IMR-90 (cell line): ENCODE measurements around the gene SYNPO. TPM values are rescaled to one million over a fixed set of nuclear protein-coding genes. Genes with fewer than 3 reads are reported as not detected.

ENCODE experiments used
- ATAC-seq: fragments of 200-7000 bp; cut with Tn5 transposase; 2 replicates; pipeline ENCODE4 v1.9.1; 2020; ENCODE audit warnings: low read depth, mild to moderate bottlenecking, moderate library complexity
- BruUV-seq: library from RNA; stranded (reverse); fragments of 400-500 nt; replicated peaks from 2 replicates; lab custom pipeline; 2021; lab: Mats Ljungman, UMichigan
- CTCF ChIA-PET: fragments of 300-600 bp; formaldehyde crosslinking; extraction: SDS; loops from one replicate; lab custom pipeline; 2021; ENCODE audit warnings: antibody characterized with exemption; lab: Yijun Ruan, JAX
- POLR2A ChIA-PET: fragments of 300-600 bp; sonication (Branson Sonifier 250); formaldehyde crosslinking; loops from one replicate; lab custom pipeline; 2022; ENCODE audit warnings: antibody characterized with exemption; ENCODE audit not compliant: unreplicated experiment; lab: Charles Lee
- DNase-seq: peaks from one replicate; pipeline ENCODE4 v3.0.0; 2013
- H2AFZ ChIP-seq: replicated peaks from 2 replicates; pipeline ENCODE3; 2013; ENCODE audit warnings: low read length, mild to moderate bottlenecking; ENCODE audit not compliant: poor library complexity
- H2AK5ac ChIP-seq: 2 replicates; pipeline ENCODE4 v1.6.1; 2013; ENCODE audit warnings: low read depth, low read length, inconsistent platforms
- H2AK9ac ChIP-seq: replicated peaks from 2 replicates; pipeline ENCODE3; 2013; ENCODE audit warnings: mild to moderate bottlenecking, low read depth, low read length, moderate library complexity; ENCODE audit not compliant: poor library complexity
- H2BK120ac ChIP-seq: 2 replicates; pipeline ENCODE4 v1.6.1; 2013; ENCODE audit warnings: low read depth, low read length, inconsistent platforms
- H2BK15ac ChIP-seq: 3 replicates; pipeline ENCODE4 v1.6.1; 2013; ENCODE audit warnings: low read depth, low read length, inconsistent platforms
- H2BK20ac ChIP-seq: 2 replicates; pipeline ENCODE4 v1.6.1; 2013; ENCODE audit warnings: low read depth, mild to moderate bottlenecking, inconsistent platforms, low read length, moderate library complexity
- H2BK5ac ChIP-seq: 2 replicates; pipeline ENCODE4 v1.6.1; 2013; ENCODE audit warnings: mild to moderate bottlenecking, low read depth, low read length, inconsistent platforms; ENCODE audit not compliant: poor library complexity, severe bottlenecking
- H3K14ac ChIP-seq: replicated peaks from 2 replicates; pipeline ENCODE4 v1.6.1; 2013; ENCODE audit warnings: low read depth, low read length, inconsistent platforms
- H3K18ac ChIP-seq: 2 replicates; pipeline ENCODE4 v1.6.1; 2013; ENCODE audit warnings: low read depth, low read length, control low read depth
- H3K23ac ChIP-seq: 2 replicates; pipeline ENCODE4 v1.6.1; 2013; ENCODE audit warnings: low read depth, low read length, inconsistent platforms
- H3K27ac ChIP-seq: 2 replicates; pipeline ENCODE4 v1.5.1; 2013; ENCODE audit warnings: mild to moderate bottlenecking, control low read depth, low read length; ENCODE audit not compliant: insufficient read depth
- H3K27me3 ChIP-seq: 2 replicates; pipeline ENCODE4 v1.6.1; 2013; ENCODE audit warnings: low read length; ENCODE audit not compliant: control insufficient read depth, insufficient read depth
- H3K36me3 ChIP-seq: 2 replicates; pipeline ENCODE4 v1.6.1; 2013; ENCODE audit warnings: low read length, mixed read lengths; ENCODE audit not compliant: control insufficient read depth, insufficient read depth
- H3K4ac ChIP-seq: 2 replicates; pipeline ENCODE4 v1.6.1; 2013; ENCODE audit warnings: low read depth, low read length, inconsistent platforms
- H3K4me1 ChIP-seq: 2 replicates; pipeline ENCODE4 v1.6.1; 2013; ENCODE audit warnings: low read length, mixed read lengths; ENCODE audit not compliant: control insufficient read depth, insufficient read depth
- H3K4me2 ChIP-seq: 2 replicates; pipeline ENCODE4 v1.6.1; 2013; ENCODE audit warnings: low read depth, mild to moderate bottlenecking, control low read depth, low read length, moderate library complexity
- H3K4me3 ChIP-seq: 2 replicates; pipeline ENCODE4 v1.5.1; 2013; ENCODE audit warnings: low read depth, mild to moderate bottlenecking, control low read depth, low read length, moderate library complexity; ENCODE audit not compliant: insufficient read depth
- H3K56ac ChIP-seq: 2 replicates; pipeline ENCODE4 v1.6.1; 2013; ENCODE audit warnings: low read length, inconsistent platforms; ENCODE audit not compliant: insufficient read depth; ENCODE audit errors: extremely low read depth
- H3K79me1 ChIP-seq, 2 experiments: 2 replicates each; pipeline ENCODE4 v1.6.1; 2013; ENCODE audit warnings: low read length in 2 of 2, inconsistent platforms in 1 of 2, low read depth in 1 of 2
- H3K9ac ChIP-seq: 2 replicates; pipeline ENCODE4 v1.6.1; 2013; ENCODE audit warnings: low read depth, low read length, control low read depth
- H3K9me1 ChIP-seq: 2 replicates; pipeline ENCODE4 v1.6.1; 2013; ENCODE audit warnings: low read length, inconsistent platforms; ENCODE audit not compliant: insufficient read depth
- H3K9me3 ChIP-seq: 2 replicates; pipeline ENCODE4 v1.6.1; 2013; ENCODE audit warnings: low read length; ENCODE audit not compliant: control insufficient read depth, insufficient read depth
- H4K20me1 ChIP-seq: 2 replicates; pipeline ENCODE4 v1.6.1; 2013; ENCODE audit warnings: low read length, inconsistent platforms; ENCODE audit not compliant: insufficient read depth
- H4K5ac ChIP-seq: 2 replicates; pipeline ENCODE4 v1.6.1; 2013; ENCODE audit warnings: mild to moderate bottlenecking, low read depth, low read length, control low read depth
- H4K8ac ChIP-seq, 2 experiments: 2 replicates each; pipeline ENCODE4 v1.6.1; 2013; ENCODE audit warnings: low read depth in 2 of 2, low read length in 2 of 2, control low read depth in 1 of 2, inconsistent platforms in 1 of 2
- H4K91ac ChIP-seq: 2 replicates; pipeline ENCODE4 v1.6.1; 2013; ENCODE audit warnings: low read depth, low read length, inconsistent platforms; ENCODE audit not compliant: insufficient read depth
- BHLHE40 ChIP-seq: fragments of 150-350 bp; IDR thresholded peaks from 2 replicates; pipeline ENCODE4 v1.6.1; 2016; ENCODE audit warnings: mild to moderate bottlenecking, low read depth, low read length
- CEBPB ChIP-seq: IDR thresholded peaks from 2 replicates; pipeline ENCODE4 v1.6.1; 2012; ENCODE audit warnings: low read depth, low read length, improper control_type of control experiment
- CHD1 ChIP-seq: IDR thresholded peaks from 2 replicates; pipeline ENCODE4 v1.6.1; 2012; ENCODE audit warnings: low read depth, low read length, improper control_type of control experiment
- ELK1 ChIP-seq: fragments of 150-350 bp; IDR thresholded peaks from 2 replicates; pipeline ENCODE4 v1.6.1; 2016; ENCODE audit warnings: low read depth, mild to moderate bottlenecking, low read length, moderate library complexity, borderline replicate concordance
- FOS ChIP-seq: fragments of 150-350 bp; IDR thresholded peaks from 2 replicates; pipeline ENCODE4 v1.6.1; 2016; ENCODE audit warnings: low read depth, low read length
- MAFK ChIP-seq: IDR thresholded peaks from 2 replicates; pipeline ENCODE4 v1.6.1; 2012; ENCODE audit warnings: low read depth, low read length, improper control_type of control experiment
- MAZ ChIP-seq: IDR thresholded peaks from 2 replicates; pipeline ENCODE4 v1.6.1; 2012; ENCODE audit warnings: low read depth, mild to moderate bottlenecking, low read length, improper control_type of control experiment, moderate library complexity, borderline replicate concordance
- MXI1 ChIP-seq: IDR thresholded peaks from 2 replicates; pipeline ENCODE4 v1.6.1; 2012; ENCODE audit warnings: low read depth, mild to moderate bottlenecking, low read length, moderate library complexity, borderline replicate concordance
- NFE2L2 ChIP-seq: fragments of 150-350 bp; IDR thresholded peaks from 2 replicates; pipeline ENCODE4 v1.6.1; 2016; ENCODE audit warnings: low read depth, mild to moderate bottlenecking, low read length
- POLR2A ChIP-seq: IDR thresholded peaks from 2 replicates; pipeline ENCODE4 v1.6.1; 2012; ENCODE audit warnings: mild to moderate bottlenecking, low read depth, low read length
- RAD21 ChIP-seq: IDR thresholded peaks from 2 replicates; pipeline ENCODE4 v1.6.1; 2012; ENCODE audit warnings: low read length, improper control_type of control experiment
- RCOR1 ChIP-seq: IDR thresholded peaks from 2 replicates; pipeline ENCODE4 v1.6.1; 2012; ENCODE audit warnings: mild to moderate bottlenecking, low read length, improper control_type of control experiment; ENCODE audit not compliant: insufficient replicate concordance
- RFX5 ChIP-seq: IDR thresholded peaks from 2 replicates; pipeline ENCODE4 v1.8.0; 2012; ENCODE audit warnings: low read depth, mild to moderate bottlenecking, low read length, moderate library complexity
- SMC3 ChIP-seq: fragments of 150-350 bp; IDR thresholded peaks from 2 replicates; pipeline ENCODE4 v1.6.1; 2016; ENCODE audit warnings: low read depth, mild to moderate bottlenecking, antibody characterized with exemption, low read length, moderate library complexity
- WGBS, 2 experiments: methylation state at CpG; one replicate each; pipeline versions ENCODE4 v1.1.5 to v1.1.7; 2013; ENCODE audit warnings: missing lambda C conversion rate in 2 of 2; ENCODE audit not compliant: insufficient read length in 1 of 2; ENCODE audit errors: extremely low coverage in 2 of 2; 5-methylcytosine and 5-hydroxymethylcytosine counted together
- dilution Hi-C: fragments of 300-500 bp; cut with HindIII; formaldehyde crosslinking; loops from one replicate; pipeline ENCODE4 v1.14.3; 2018; ENCODE audit warnings: low sequenced_read_pairs; ENCODE audit not compliant: unreplicated experiment
- in situ Hi-C: fragments of 300-500 bp; cut with MboI; formaldehyde crosslinking; loops from 3 replicates; pipeline ENCODE4 v1.14.3; 2019; ENCODE audit warnings: low sequenced_read_pairs, inconsistent platforms, mixed read lengths
- intact Hi-C: fragments of 100-400 bp; cut with micrococcal nuclease; formaldehyde crosslinking; loops from 2 replicates; pipeline ENCODE4 v1.10.0; 2022
- polyA plus RNA-seq, 3 experiments: library from polyadenylated mRNA; depleted of rRNA; stranded (reverse); fragments of >200 nt; gene quantifications; 2 replicates each; pipeline ENCODE4 v1.2.3, GENCODE V29; 2012; ENCODE audit warnings: low replicate concordance in 1 of 3
- total RNA-seq: library from RNA; depleted of rRNA; stranded (reverse); fragments of >200 nt; gene quantifications from 2 replicates; pipeline ENCODE4 v1.2.3, GENCODE V29; 2012
- TF ChIP-seq, protein P1 (sequence below): conservative IDR thresholded peaks from 2 replicates; pipeline ENCODE4 v1.5.1; 2012; ENCODE audit warnings: mild to moderate bottlenecking, low read depth, low read length, improper control_type of control experiment
- TF ChIP-seq, protein P2 (sequence below): fragments of 150-350 bp; IDR thresholded peaks from 2 replicates; pipeline ENCODE4 v1.6.1; 2017; ENCODE audit warnings: mild to moderate bottlenecking, antibody characterized with exemption, low read length, low read depth

Gene SYNPO
- total and polyA plus RNA-seq, 2 of the 4 experiments (the other 2 are of a cell fraction): 3.0 to 24.8 TPM

GRCh38 chr5:150606476-150606875 lies 34.0 kb upstream of the SYNPO start:
- Histone ChIP-seq H3K23ac (no peak overlapping the region), H3K4ac (no peak overlapping the region), H2AFZ (no peak overlapping the region), H2BK5ac (no peak overlapping the region), H3K9ac (no peak overlapping the region), H4K20me1 (no peaks in the 10 kb centered on the region), H3K14ac (no peak overlapping the region), H4K5ac (no peak overlapping the region), H3K4me1 (no peaks in the 10 kb centered on the region), H2BK20ac (no peak overlapping the region), H3K9me3 (no peaks in the 10 kb centered on the region), H3K4me2 (no peak overlapping the region), H3K79me1 (no peaks in the 10 kb centered on the region), H4K8ac (no peak overlapping the region), H4K91ac (no peak overlapping the region), H3K27me3 (peaks cover 3% of the 10 kb centered on the region; the same call in 1 of the 2 replicates), H2AK9ac (no peak overlapping the region), H3K9me1 (no peaks in the 10 kb centered on the region), H3K18ac (no peak overlapping the region), H2AK5ac (no peak overlapping the region), H3K4me3 (no peak overlapping the region), H3K36me3 (no peaks in the 10 kb centered on the region), H2BK120ac (no peak overlapping the region), H3K56ac (no peak overlapping the region), H3K27ac (no peak overlapping the region), H2BK15ac (no peak overlapping the region)
- TF ChIP-seq ELK1 (no peak), BHLHE40 (no peak), MAZ (no peak), RFX5 (no peak), MXI1 (no peak), SMC3 (no peak), NFE2L2 (no peak), CHD1 (no peak), MAFK (no peak), CEBPB (no peak), RCOR1 (no peak), FOS (no peak), POLR2A (no peak), RAD21 (no peak)
- TF ChIP-seq, protein P1, sequence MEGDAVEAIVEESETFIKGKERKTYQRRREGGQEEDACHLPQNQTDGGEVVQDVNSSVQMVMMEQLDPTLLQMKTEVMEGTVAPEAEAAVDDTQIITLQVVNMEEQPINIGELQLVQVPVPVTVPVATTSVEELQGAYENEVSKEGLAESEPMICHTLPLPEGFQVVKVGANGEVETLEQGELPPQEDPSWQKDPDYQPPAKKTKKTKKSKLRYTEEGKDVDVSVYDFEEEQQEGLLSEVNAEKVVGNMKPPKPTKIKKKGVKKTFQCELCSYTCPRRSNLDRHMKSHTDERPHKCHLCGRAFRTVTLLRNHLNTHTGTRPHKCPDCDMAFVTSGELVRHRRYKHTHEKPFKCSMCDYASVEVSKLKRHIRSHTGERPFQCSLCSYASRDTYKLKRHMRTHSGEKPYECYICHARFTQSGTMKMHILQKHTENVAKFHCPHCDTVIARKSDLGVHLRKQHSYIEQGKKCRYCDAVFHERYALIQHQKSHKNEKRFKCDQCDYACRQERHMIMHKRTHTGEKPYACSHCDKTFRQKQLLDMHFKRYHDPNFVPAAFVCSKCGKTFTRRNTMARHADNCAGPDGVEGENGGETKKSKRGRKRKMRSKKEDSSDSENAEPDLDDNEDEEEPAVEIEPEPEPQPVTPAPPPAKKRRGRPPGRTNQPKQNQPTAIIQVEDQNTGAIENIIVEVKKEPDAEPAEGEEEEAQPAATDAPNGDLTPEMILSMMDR: no peak
- TF ChIP-seq, protein P2, sequence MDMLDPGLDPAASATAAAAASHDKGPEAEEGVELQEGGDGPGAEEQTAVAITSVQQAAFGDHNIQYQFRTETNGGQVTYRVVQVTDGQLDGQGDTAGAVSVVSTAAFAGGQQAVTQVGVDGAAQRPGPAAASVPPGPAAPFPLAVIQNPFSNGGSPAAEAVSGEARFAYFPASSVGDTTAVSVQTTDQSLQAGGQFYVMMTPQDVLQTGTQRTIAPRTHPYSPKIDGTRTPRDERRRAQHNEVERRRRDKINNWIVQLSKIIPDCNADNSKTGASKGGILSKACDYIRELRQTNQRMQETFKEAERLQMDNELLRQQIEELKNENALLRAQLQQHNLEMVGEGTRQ: no peak
- intact Hi-C loops: no loop called here
- CTCF ChIA-PET: no interaction called here
- dilution Hi-C loops: no loop called here
- in situ Hi-C loops: no loop called here
- WGBS, 2 experiments: 72% methylated on average over 3 of the region's 9 CpGs; no CpG with 5 or more reads in 1 of the 2 experiments
- POLR2A ChIA-PET: no interaction called here
- no peak for ATAC-seq
- no peak for DNase-seq
- no TSS peak for BruUV-seq
